Urinary bladder (tissue), 4 donors: ENCODE results near the gene GNLY. TPM values are rescaled to one million over a fixed set of nuclear protein-coding genes. Genes with fewer than 3 reads are reported as not detected.
A peak's percentile ranks its signal among the peaks of the same experiment; 100 is the strongest.
"Not testable (repeated sequence)": the region's sequence is repeated elsewhere in the genome, so short reads cannot be mapped to it uniquely, and the experiment has no call there.

ENCODE experiments used
- DNase-seq: peaks from one replicate; pipeline ENCODE4 v3.0.0-alpha.2; 2015; ENCODE audit errors: extremely low spot score
- H3K27ac ChIP-seq: one replicate; pipeline ENCODE4 v1.5.1; 2013; ENCODE audit warnings: low read depth, mild to moderate bottlenecking, moderate library complexity
- H3K36me3 ChIP-seq: one replicate; pipeline ENCODE4 v1.6.1; 2013; ENCODE audit warnings: mild to moderate bottlenecking, moderate library complexity; ENCODE audit not compliant: insufficient read depth
- H3K4me1 ChIP-seq: one replicate; pipeline ENCODE4 v1.6.1; 2013; ENCODE audit warnings: mild to moderate bottlenecking, moderate library complexity; ENCODE audit not compliant: insufficient read depth
- H3K4me3 ChIP-seq: one replicate; pipeline ENCODE4 v1.5.1; 2013; ENCODE audit warnings: low read depth, low read length
- WGBS: extraction: QIAGEN DNeasy Blood & Tissue Kit; methylation state at CpG from one replicate; pipeline ENCODE4 v1.1.7; 2013; 5-methylcytosine and 5-hydroxymethylcytosine counted together
- polyA plus RNA-seq: library from polyadenylated mRNA; stranded (reverse); fragments of 200-250 nt; gene quantifications from one replicate; pipeline ENCODE4 v1.2.3, GENCODE V29; 2013
- total RNA-seq: library from RNA; depleted of rRNA; stranded (reverse); fragments of >200 nt; gene quantifications from one replicate; pipeline ENCODE4 v1.2.3, GENCODE V29; 2014
- donor health status: healthy with polysubstance abuse.
- donor health status: healthy.

GNLY gene
- total and polyA plus RNA-seq, 2 donors = 1.8 TPM; not detected in 1

DNA sequence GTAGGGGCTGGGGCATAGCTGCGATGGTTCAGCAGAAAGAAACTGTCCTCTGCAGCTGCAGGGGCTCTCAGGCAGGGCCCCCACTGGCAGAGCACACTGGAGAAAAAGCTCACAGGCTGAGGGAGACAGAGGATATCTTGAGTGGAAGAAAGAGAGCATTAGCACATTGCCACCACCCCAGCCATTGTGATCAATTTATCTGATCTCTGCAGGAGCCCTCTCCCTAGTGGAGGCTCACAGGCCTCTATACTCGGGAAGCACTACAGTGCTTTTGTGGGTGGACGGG lies 25.4 kb upstream of the GNLY start:
- H3K4me1 ChIP-seq = no peaks in the 10 kb centered on the region
- H3K36me3 ChIP-seq = no peaks in the 10 kb centered on the region
- H3K4me3 ChIP-seq = no peak overlapping the region
- no peak overlapping the region for H3K27ac ChIP-seq
- DNase-seq = no peak
- 82% methylated on average over 3 of the region's 3 CpGs for WGBS

DNA sequence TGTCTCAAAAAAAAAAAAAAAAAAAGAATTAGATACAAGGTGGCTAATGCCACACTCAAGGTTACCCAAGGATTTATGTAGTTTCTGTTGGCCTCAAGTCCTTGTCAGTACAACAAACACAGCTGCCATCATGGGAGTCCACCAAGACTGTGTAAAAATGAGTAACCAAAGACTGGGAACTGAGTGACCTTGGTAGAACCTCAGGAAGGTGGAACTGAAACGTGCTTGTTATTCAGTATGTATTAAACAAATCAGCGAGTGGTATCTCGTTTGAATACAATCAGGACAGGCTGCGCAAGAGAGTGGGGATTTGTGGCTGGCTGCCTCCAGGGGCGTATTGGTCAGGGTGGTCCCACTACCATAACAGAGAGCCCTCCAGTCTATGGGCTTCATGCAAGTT lies 24.6 kb upstream of the GNLY start:
- Histone ChIP-seq H3K36me3 (no peaks in the 10 kb centered on the region), H3K27ac (no peak overlapping the region), H3K4me3 (no peak overlapping the region), H3K4me1 (no peaks in the 10 kb centered on the region)
- DNase-seq = no peak
- WGBS = 75% methylated on average over 5 of the region's 5 CpGs

DNA sequence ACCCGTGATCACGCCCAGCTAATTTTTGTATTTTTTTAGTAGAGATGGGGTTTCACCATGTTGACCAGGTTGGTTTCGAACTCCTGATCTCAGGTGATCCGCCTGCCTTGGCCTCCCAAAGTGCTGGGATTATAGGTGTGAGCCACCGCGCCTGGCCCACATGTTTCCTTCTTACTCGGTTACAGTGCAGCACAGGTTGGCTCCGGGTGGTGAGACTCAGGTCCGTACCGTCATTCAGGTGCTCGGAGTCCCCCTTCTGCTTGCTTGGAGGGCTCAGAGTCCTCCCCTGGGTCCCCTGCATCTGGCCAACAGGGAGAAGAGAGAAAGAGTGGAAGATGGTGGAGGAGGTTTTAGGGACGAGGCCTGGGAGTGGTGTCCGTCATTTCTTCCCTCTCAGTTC lies 23.7 kb upstream of the GNLY start:
- not testable (repeated sequence) for H3K4me1 ChIP-seq, H3K27ac ChIP-seq, H3K4me3 ChIP-seq, H3K36me3 ChIP-seq, DNase-seq
- 88% methylated on average over 13 of the region's 13 CpGs for WGBS

- H3K4me3 ChIP-seq = no peak overlapping the region
- no peak overlapping the region for H3K27ac ChIP-seq
- no peak for DNase-seq
- 62% methylated on average over 9 of the region's 9 CpGs for WGBS
- no peaks in the 10 kb centered on the region for H3K4me1 ChIP-seq
- H3K36me3 ChIP-seq = no peaks in the 10 kb centered on the region
Observed at GRCh38 chr2:85672456-85672855, 21.7 kb upstream of the GNLY start.

DNA sequence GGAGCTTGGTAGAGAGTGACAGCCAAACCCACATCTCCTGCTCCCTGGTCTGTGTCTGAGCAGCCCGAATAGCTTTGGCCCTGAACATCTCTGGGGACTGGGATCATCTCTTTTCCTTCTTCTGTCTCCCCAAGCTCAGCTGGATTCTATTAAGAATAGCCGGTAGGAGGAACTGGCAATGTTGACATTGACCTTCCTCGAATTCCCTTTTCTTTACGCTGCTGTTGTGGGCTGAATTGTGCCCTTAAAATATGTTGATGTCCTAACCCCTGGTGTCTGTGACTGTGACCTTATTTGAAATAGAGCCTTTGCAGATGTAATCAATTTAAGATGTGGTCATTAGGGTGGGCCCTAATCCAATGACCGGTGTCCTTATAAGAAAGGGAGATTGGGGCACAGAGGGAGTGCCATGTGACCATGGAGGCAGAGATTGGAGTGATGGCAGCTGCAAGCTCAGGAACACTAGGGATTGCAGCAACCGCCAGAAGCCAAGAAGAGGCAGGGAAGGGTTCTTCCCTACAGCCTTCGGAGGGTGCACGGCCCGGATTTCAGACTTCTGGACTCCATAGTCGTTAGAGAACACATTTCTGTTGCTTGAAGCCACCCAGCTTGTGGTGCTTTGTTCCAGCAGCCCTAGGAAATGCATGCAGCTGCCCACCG lies 20.3 kb upstream of the GNLY start:
- 71% methylated on average over 11 of the region's 11 CpGs for WGBS
- no peak overlapping the region for H3K27ac ChIP-seq
- H3K4me1 ChIP-seq = no peaks in the 10 kb centered on the region
- DNase-seq = no peak
- no peak overlapping the region for H3K4me3 ChIP-seq
- no peaks in the 10 kb centered on the region for H3K36me3 ChIP-seq

DNA sequence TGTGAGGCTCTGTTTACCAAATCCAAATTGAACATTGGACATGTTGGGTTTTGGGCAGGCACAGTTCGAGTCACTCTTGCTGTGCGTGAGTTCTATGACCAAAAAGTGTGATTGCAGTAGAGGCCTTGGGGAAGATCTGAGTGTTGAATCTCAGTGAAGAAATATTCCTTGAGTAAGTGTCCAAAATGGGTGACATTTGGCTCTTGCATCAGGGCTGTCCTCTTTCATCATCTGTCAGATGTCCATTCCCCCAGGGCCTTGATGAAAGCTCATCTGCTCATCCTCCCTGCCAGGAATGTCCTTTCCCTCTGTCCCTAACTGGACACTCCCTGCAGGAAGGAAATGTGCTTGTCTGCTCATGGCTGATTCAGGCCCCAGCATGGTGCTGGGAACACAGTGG lies 19.7 kb upstream of the GNLY start:
- Histone ChIP-seq H3K36me3 (no peaks in the 10 kb centered on the region), H3K27ac (no peak overlapping the region), H3K4me1 (no peaks in the 10 kb centered on the region), H3K4me3 (no peak overlapping the region)
- WGBS = 97% methylated on average over 2 of the region's 2 CpGs
- no peak for DNase-seq

DNA sequence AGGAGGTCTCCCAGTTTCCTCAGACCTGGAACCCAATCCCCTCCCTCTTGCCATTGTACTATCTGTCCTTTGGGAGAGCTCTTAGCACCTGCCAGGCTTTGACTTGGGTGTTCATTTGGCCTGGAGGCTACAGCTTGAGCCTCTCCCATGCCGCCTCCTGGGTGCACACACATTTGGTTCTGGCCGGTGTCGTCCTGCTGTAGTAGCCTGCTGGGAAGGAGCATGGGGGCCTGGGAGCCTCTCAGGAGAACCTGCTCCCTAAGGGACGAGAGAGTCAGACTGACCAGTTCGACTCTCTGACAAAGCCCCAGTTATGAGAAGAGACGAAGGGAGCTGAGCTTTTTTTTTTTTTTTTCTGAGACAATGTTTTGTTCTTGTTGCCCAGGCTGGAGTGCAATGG lies 18.7 kb upstream of the GNLY start:
- Histone ChIP-seq H3K4me1 (no peaks in the 10 kb centered on the region), H3K4me3 (no peak overlapping the region), H3K27ac (no peak overlapping the region), H3K36me3 (no peaks in the 10 kb centered on the region)
- no peak for DNase-seq
- 88% methylated on average over 6 of the region's 6 CpGs for WGBS

- 86% methylated on average over 6 of the region's 6 CpGs for WGBS
- no peak for DNase-seq
- no peaks in the 10 kb centered on the region for H3K36me3 ChIP-seq
- no peak overlapping the region for H3K27ac ChIP-seq
- no peaks in the 10 kb centered on the region for H3K4me1 ChIP-seq
- no peak overlapping the region for H3K4me3 ChIP-seq
Observed at GRCh38 chr2:85675866-85676548, 18.2 kb upstream of the GNLY start.

DNA sequence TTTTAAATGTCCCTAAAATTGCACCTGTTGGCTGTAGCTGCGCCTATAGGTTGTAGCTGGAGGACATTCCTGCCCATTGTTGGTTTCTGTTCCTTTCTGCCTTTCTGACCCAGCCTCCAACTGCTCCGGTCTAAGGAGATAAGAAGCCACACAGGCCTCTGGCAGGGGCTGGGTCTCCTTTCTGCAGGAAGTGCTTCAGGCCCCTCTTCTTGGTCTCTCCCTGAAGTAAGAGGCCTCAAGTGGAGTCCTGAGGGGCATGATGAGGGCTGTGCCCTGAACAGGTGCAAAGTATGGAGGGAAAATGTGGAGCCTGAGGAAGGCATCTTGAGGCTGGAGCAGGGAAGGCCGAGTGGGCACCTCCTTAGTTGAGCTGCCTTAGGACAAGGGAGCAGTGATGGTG lies 15.8 kb upstream of the GNLY start:
- Histone ChIP-seq H3K4me3 (no peak overlapping the region), H3K27ac (no peak overlapping the region), H3K4me1 (no peaks in the 10 kb centered on the region), H3K36me3 (no peaks in the 10 kb centered on the region)
- 78% methylated on average over 3 of the region's 3 CpGs for WGBS
- DNase-seq = no peak

- H3K4me3 ChIP-seq = no peak overlapping the region
- H3K27ac ChIP-seq = no peak overlapping the region
- no peaks in the 10 kb centered on the region for H3K4me1 ChIP-seq
- peak; percentile 40 for DNase-seq
- 20% methylated on average over 25 of the region's 25 CpGs for WGBS
- H3K36me3 ChIP-seq = no peaks in the 10 kb centered on the region
Observed at GRCh38 chr2:85678794-85679672, 15.1 kb upstream of the GNLY start.

- no peaks in the 10 kb centered on the region for H3K36me3 ChIP-seq
- no peak overlapping the region for H3K27ac ChIP-seq
- no peak overlapping the region for H3K4me3 ChIP-seq
- H3K4me1 ChIP-seq = no peaks in the 10 kb centered on the region
- WGBS = 85% methylated on average over 2 of the region's 2 CpGs
- DNase-seq = no peak
Observed at GRCh38 chr2:85680707-85681371, 13.3 kb upstream of the GNLY start.

GRCh38 chr2:85681372-85681763 lies 12.8 kb upstream of the GNLY start:
- Histone ChIP-seq H3K4me1 (no peaks in the 10 kb centered on the region), H3K36me3 (no peaks in the 10 kb centered on the region), H3K4me3 (no peak overlapping the region), H3K27ac (no peak overlapping the region)
- 81% methylated on average over 5 of the region's 5 CpGs for WGBS
- DNase-seq = no peak

DNA sequence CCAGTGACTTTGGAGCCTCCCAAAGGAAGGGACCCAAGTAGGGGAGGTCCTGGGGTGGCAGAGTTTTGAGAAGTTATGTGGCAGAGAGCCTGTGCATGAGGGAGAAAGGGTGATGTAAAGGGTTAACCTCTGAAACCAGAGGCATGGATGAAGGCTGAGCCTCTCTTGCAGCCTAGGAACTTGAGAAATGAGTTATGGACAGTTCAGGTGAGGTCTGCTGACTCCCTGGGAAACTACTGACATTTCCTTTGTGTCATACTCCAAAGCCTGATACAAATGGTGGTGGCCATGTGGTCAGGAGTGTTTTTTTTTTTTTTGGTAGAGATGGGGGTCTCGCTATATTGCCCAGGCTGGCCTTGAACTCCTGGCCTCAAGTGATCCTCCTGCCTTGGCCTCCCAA lies 12.4 kb upstream of the GNLY start:
- Histone ChIP-seq H3K4me3 (no peak overlapping the region), H3K4me1 (no peaks in the 10 kb centered on the region), H3K27ac (no peak overlapping the region), H3K36me3 (no peaks in the 10 kb centered on the region)
- DNase-seq = no peak
- 89% methylated on average over 1 of the region's 1 CpG for WGBS

DNA sequence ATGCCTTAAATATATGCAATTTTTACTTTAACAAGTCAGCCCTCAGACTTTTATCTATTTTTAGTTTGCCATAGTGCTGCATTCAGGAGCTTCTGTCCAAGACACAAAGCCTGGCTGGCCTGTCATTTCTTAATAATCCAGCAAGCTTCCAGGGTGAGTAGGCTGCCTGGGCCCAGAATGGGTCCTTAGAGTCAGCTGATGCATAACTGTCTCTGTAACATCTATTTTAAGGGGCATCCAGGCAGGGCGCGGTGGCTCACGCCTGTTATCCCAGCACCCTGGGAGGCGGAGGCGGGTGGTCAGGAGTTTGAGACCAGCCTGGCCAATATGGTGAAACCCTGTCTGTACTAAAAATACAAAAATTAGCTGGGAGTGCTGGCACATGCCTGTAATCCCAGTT lies 11.8 kb upstream of the GNLY start:
- Histone ChIP-seq H3K27ac (no peak overlapping the region), H3K4me1 (no peaks in the 10 kb centered on the region), H3K36me3 (no peaks in the 10 kb centered on the region), H3K4me3 (no peak overlapping the region)
- DNase-seq = no peak
- WGBS = 94% methylated on average over 5 of the region's 5 CpGs
